Parathyroid adenoma (tissue), 2 donors: Measurements from ENCODE around the gene SERINC5.

Experiments used
- H2AFZ ChIP-seq: fragments of 300-600 bp; sonication (generic); one replicate; pipeline ENCODE4 v1.7.0; 2017; ENCODE audit warnings: antibody characterized with exemption, mild to moderate bottlenecking
- H3K27ac ChIP-seq: fragments of 300-600 bp; sonication (generic); one replicate; pipeline ENCODE4 v1.7.0; 2017
- H3K27me3 ChIP-seq: fragments of 300-600 bp; sonication (generic); one replicate; pipeline ENCODE4 v1.7.0; 2017; ENCODE audit warnings: low read length; ENCODE audit not compliant: control insufficient read depth, insufficient read depth
- H3K36me3 ChIP-seq: fragments of 300-600 bp; sonication (generic); one replicate; pipeline ENCODE4 v1.7.0; 2017; ENCODE audit warnings: low read length; ENCODE audit not compliant: control insufficient read depth, insufficient read depth
- H3K4me1 ChIP-seq: fragments of 300-600 bp; sonication (generic); one replicate; pipeline ENCODE4 v1.7.0; 2017; ENCODE audit warnings: control low read depth
- H3K4me2 ChIP-seq: fragments of 300-600 bp; sonication (generic); one replicate; pipeline ENCODE4 v1.7.0; 2017; ENCODE audit warnings: low read length
- H3K4me3 ChIP-seq: fragments of 300-600 bp; sonication (generic); one replicate; pipeline ENCODE4 v1.7.0; 2017; ENCODE audit warnings: low read depth, low read length
- H3K79me2 ChIP-seq: fragments of 300-600 bp; sonication (generic); one replicate; pipeline ENCODE4 v1.7.0; 2017; ENCODE audit warnings: control low read depth
- H3K9ac ChIP-seq: fragments of 300-600 bp; sonication (generic); one replicate; pipeline ENCODE4 v1.7.0; 2017; ENCODE audit warnings: mild to moderate bottlenecking
- H3K9me3 ChIP-seq: fragments of 300-600 bp; sonication (generic); one replicate; pipeline ENCODE4 v1.7.0; 2017; ENCODE audit warnings: low read length; ENCODE audit not compliant: control insufficient read depth
- CTCF ChIP-seq: fragments of 300-600 bp; sonication (generic); IDR thresholded peaks from one replicate; pipeline ENCODE4 v1.7.0; 2017; ENCODE audit warnings: antibody characterized with exemption, mild to moderate bottlenecking
- donor health status: primary hyperparathyroidism.

SERINC5 gene

GRCh38 chr5:80229902-80230255 is 26.0 kb downstream of the SERINC5 start:
- H3K27ac ChIP-seq, result no peak overlapping the region
- no peaks in the 10 kb centered on the region for H3K36me3 ChIP-seq
- H3K4me3 ChIP-seq, result no peak overlapping the region
- no peaks in the 10 kb centered on the region for H3K4me1 ChIP-seq
- peaks cover 6% of the 10 kb centered on the region for H3K79me2 ChIP-seq
- TF ChIP-seq CTCF, result no peak
- H3K4me2 ChIP-seq, result no peak overlapping the region
- no peaks in the 10 kb centered on the region for H3K9me3 ChIP-seq
- H3K27me3 ChIP-seq, result no peaks in the 10 kb centered on the region
- H2AFZ ChIP-seq, result no peak overlapping the region
- H3K9ac ChIP-seq, result no peak overlapping the region

GRCh38 chr5:80227979-80228596 is 27.8 kb downstream of the SERINC5 start:
- Histone ChIP-seq H3K36me3 (no peaks in the 10 kb centered on the region), H3K79me2 (peaks cover 6% of the 10 kb centered on the region), H2AFZ (no peak overlapping the region), H3K9me3 (no peaks in the 10 kb centered on the region), H3K4me1 (no peaks in the 10 kb centered on the region), H3K27me3 (no peaks in the 10 kb centered on the region), H3K27ac (no peak overlapping the region), H3K9ac (no peak overlapping the region), H3K4me3 (no peak overlapping the region), H3K4me2 (no peak overlapping the region)
- no peak for TF ChIP-seq CTCF

- no peak overlapping the region for H3K27ac ChIP-seq
- H3K79me2 ChIP-seq, result peaks cover 4% of the 10 kb centered on the region
- H3K9me3 ChIP-seq, result no peaks in the 10 kb centered on the region
- TF ChIP-seq CTCF, result no peak
- H3K9ac ChIP-seq, result no peak overlapping the region
- no peaks in the 10 kb centered on the region for H3K27me3 ChIP-seq
- H3K4me3 ChIP-seq, result no peak overlapping the region
- H3K4me1 ChIP-seq, result no peaks in the 10 kb centered on the region
- H3K36me3 ChIP-seq, result no peaks in the 10 kb centered on the region
- no peak overlapping the region for H2AFZ ChIP-seq
- no peak overlapping the region for H3K4me2 ChIP-seq
Observed at GRCh38 chr5:80225934-80226326, 29.9 kb downstream of the SERINC5 start.

- H3K4me3 ChIP-seq, result no peak overlapping the region
- H3K4me1 ChIP-seq, result no peaks in the 10 kb centered on the region
- TF ChIP-seq CTCF, result no peak
- no peak overlapping the region for H3K9ac ChIP-seq
- H3K4me2 ChIP-seq, result no peak overlapping the region
- H3K36me3 ChIP-seq, result no peaks in the 10 kb centered on the region
- no peak overlapping the region for H3K27ac ChIP-seq
- no peaks in the 10 kb centered on the region for H3K9me3 ChIP-seq
- no peak overlapping the region for H2AFZ ChIP-seq
- H3K27me3 ChIP-seq, result no peaks in the 10 kb centered on the region
- H3K79me2 ChIP-seq, result peaks cover 4% of the 10 kb centered on the region
Observed at GRCh38 chr5:80225189-80225933, 30.5 kb downstream of the SERINC5 start.

GRCh38 chr5:80223561-80223960 is 32.3 kb downstream of the SERINC5 start:
- Histone ChIP-seq H3K4me3 (no peak overlapping the region), H3K9me3 (no peaks in the 10 kb centered on the region), H3K27ac (no peak overlapping the region), H3K36me3 (no peaks in the 10 kb centered on the region), H3K79me2 (peaks cover 4% of the 10 kb centered on the region), H3K4me2 (no peak overlapping the region), H2AFZ (no peak overlapping the region), H3K9ac (no peak overlapping the region), H3K27me3 (no peaks in the 10 kb centered on the region), H3K4me1 (no peaks in the 10 kb centered on the region)
- TF ChIP-seq CTCF, result no peak
